H9 (cell line): ENCODE results near the gene RGPD4. TPM values are rescaled to one million over a fixed set of nuclear protein-coding genes. Genes with fewer than 3 reads are reported as not detected.

Source experiments
- DNase-seq: peaks from one replicate; pipeline ENCODE4 v3.0.0-alpha.2; 2017
- H2AFZ ChIP-seq: one replicate; pipeline ENCODE4 v1.6.1; 2013; ENCODE audit warnings: mild to moderate bottlenecking, low read length, control low read depth, moderate library complexity
- H2AK5ac ChIP-seq: 2 replicates; pipeline ENCODE4 v1.6.1; 2013; ENCODE audit warnings: low read length, control low read depth, mixed read lengths; ENCODE audit not compliant: insufficient read length
- H2BK120ac ChIP-seq: one replicate; pipeline ENCODE4 v1.6.1; 2013; ENCODE audit warnings: low read depth, mild to moderate bottlenecking, low read length, control low read depth, inconsistent platforms; ENCODE audit not compliant: poor library complexity, severe bottlenecking
- H2BK12ac ChIP-seq: 2 replicates; pipeline ENCODE4 v1.6.1; 2013; ENCODE audit warnings: low read length, control low read depth, mixed read lengths, low read depth; ENCODE audit not compliant: insufficient read length
- H2BK15ac ChIP-seq: 2 replicates; pipeline ENCODE4 v1.6.1; 2013; ENCODE audit warnings: low read depth, low read length, control low read depth
- H2BK20ac ChIP-seq: one replicate; pipeline ENCODE4 v1.6.1; 2013; ENCODE audit warnings: low read depth, mild to moderate bottlenecking, low read length, control low read depth, inconsistent platforms; ENCODE audit not compliant: poor library complexity, severe bottlenecking
- H2BK5ac ChIP-seq: 2 replicates; pipeline ENCODE4 v1.6.1; 2013; ENCODE audit warnings: low read length, control low read depth, mixed read lengths; ENCODE audit not compliant: insufficient read length
- H3K14ac ChIP-seq: 2 replicates; pipeline ENCODE4 v1.6.1; 2013; ENCODE audit warnings: low read length, control low read depth; ENCODE audit not compliant: insufficient read depth
- H3K18ac ChIP-seq: 2 replicates; pipeline ENCODE4 v1.6.1; 2013; ENCODE audit warnings: low read depth, mild to moderate bottlenecking, mixed read lengths, low read length, control low read depth; ENCODE audit not compliant: insufficient read length
- H3K23ac ChIP-seq: 2 replicates; pipeline ENCODE4 v1.6.1; 2013; ENCODE audit warnings: low read length, control low read depth, mixed read lengths, low read depth; ENCODE audit not compliant: insufficient read length
- H3K23me2 ChIP-seq: 2 replicates; pipeline ENCODE4 v1.6.1; 2013; ENCODE audit warnings: low read depth, mild to moderate bottlenecking, mixed read lengths, low read length, control low read depth; ENCODE audit not compliant: insufficient read length, poor library complexity, severe bottlenecking
- H3K27ac ChIP-seq: 2 replicates; pipeline ENCODE4 v1.5.1; 2013; ENCODE audit warnings: low read length, control low read depth, mixed read lengths, low read depth; ENCODE audit not compliant: insufficient read length
- H3K27me3 ChIP-seq: 2 replicates; pipeline ENCODE4 v1.6.1; 2013; ENCODE audit warnings: low read length, control low read depth, inconsistent platforms; ENCODE audit not compliant: insufficient read depth
- H3K4ac ChIP-seq: 2 replicates; pipeline ENCODE4 v1.6.1; 2013; ENCODE audit warnings: low read depth, mild to moderate bottlenecking, control low read depth, inconsistent platforms, low read length, moderate library complexity
- H3K4me1 ChIP-seq: 2 replicates; pipeline ENCODE4 v1.6.1; 2013; ENCODE audit warnings: low read length, control low read depth, inconsistent platforms; ENCODE audit not compliant: insufficient read depth
- H3K4me2 ChIP-seq: 2 replicates; pipeline ENCODE4 v1.6.1; 2013; ENCODE audit warnings: low read length, control low read depth, mixed read lengths; ENCODE audit not compliant: insufficient read length, insufficient read depth
- H3K56ac ChIP-seq: 2 replicates; pipeline ENCODE4 v1.6.1; 2013; ENCODE audit warnings: low read depth, mild to moderate bottlenecking, mixed read lengths, low read length, control low read depth; ENCODE audit not compliant: insufficient read length
- H3K79me1 ChIP-seq: 2 replicates; pipeline ENCODE4 v1.6.1; 2013; ENCODE audit warnings: low read depth, mild to moderate bottlenecking, moderate library complexity, low read length, control low read depth, inconsistent platforms; ENCODE audit not compliant: insufficient read depth, poor library complexity, severe bottlenecking
- H3K79me2 ChIP-seq: 2 replicates; pipeline ENCODE4 v1.6.1; 2013; ENCODE audit warnings: low read length, control low read depth, inconsistent platforms; ENCODE audit not compliant: insufficient read depth
- H3K9ac ChIP-seq: 2 replicates; pipeline ENCODE4 v1.6.1; 2013; ENCODE audit warnings: low read length, control low read depth, mixed read lengths; ENCODE audit not compliant: insufficient read length; ENCODE audit errors: extremely low read depth
- H3K9me3 ChIP-seq: one replicate; pipeline ENCODE4 v1.6.1; 2013; ENCODE audit warnings: low read depth, low read length, inconsistent platforms; ENCODE audit not compliant: control insufficient read depth
- H3T11ph ChIP-seq: one replicate; pipeline ENCODE4 v1.6.1; 2013; ENCODE audit warnings: mild to moderate bottlenecking, low read length, control low read depth, inconsistent platforms
- H4K20me1 ChIP-seq: one replicate; pipeline ENCODE4 v1.6.1; 2013; ENCODE audit not compliant: control insufficient read depth, insufficient read length, insufficient read depth
- H4K5ac ChIP-seq: 2 replicates; pipeline ENCODE4 v1.6.1; 2013; ENCODE audit warnings: low read depth, mild to moderate bottlenecking, mixed read lengths, low read length, control low read depth; ENCODE audit not compliant: insufficient read length
- H4K8ac ChIP-seq: replicated peaks from 2 replicates; pipeline ENCODE4 v1.6.1; 2013; ENCODE audit warnings: low read length, control low read depth, mixed read lengths, low read depth; ENCODE audit not compliant: insufficient read length
- H4K91ac ChIP-seq: 2 replicates; pipeline ENCODE4 v1.6.1; 2013; ENCODE audit warnings: low read depth, mild to moderate bottlenecking, moderate library complexity, mixed read lengths, low read length, control low read depth; ENCODE audit not compliant: insufficient read length
- H3K27ac Mint-ChIP-seq, 3 experiments: 2 replicates in 2 of 3; 3 replicates in 1 of 3; pipeline ENCODE4 v1.8.0; 2020 to 2021; ENCODE audit warnings: mixed read lengths in 3 of 3, mild to moderate bottlenecking in 1 of 3, moderate library complexity in 1 of 3
- H3K27me3 Mint-ChIP-seq: 2 replicates; pipeline ENCODE4 v1.8.0; 2021; ENCODE audit warnings: low read depth, mild to moderate bottlenecking, moderate library complexity, mixed read lengths
- H3K36me3 Mint-ChIP-seq, 3 experiments: 2 replicates in 2 of 3; 3 replicates in 1 of 3; pipeline ENCODE4 v1.8.0; 2020 to 2021; ENCODE audit warnings: low read depth in 3 of 3, mixed read lengths in 3 of 3; ENCODE audit not compliant: insufficient read depth in 1 of 3
- H3K4me1 Mint-ChIP-seq, 2 experiments: 2 replicates each; pipeline ENCODE4 v1.8.0; 2020; ENCODE audit warnings: mixed read lengths in 2 of 2
- H3K4me3 Mint-ChIP-seq, 2 experiments: 2 replicates in 1 of 2; 3 replicates in 1 of 2; pipeline ENCODE4 v1.8.0; 2020 to 2021; ENCODE audit warnings: mild to moderate bottlenecking in 2 of 2, mixed read lengths in 2 of 2, moderate library complexity in 1 of 2
- H3K9me3 Mint-ChIP-seq, 2 experiments: 2 replicates in 1 of 2; 3 replicates in 1 of 2; pipeline ENCODE4 v1.8.0; 2020; ENCODE audit warnings: mild to moderate bottlenecking in 2 of 2, mixed read lengths in 2 of 2, moderate library complexity in 1 of 2
- CTCF ChIP-seq: fragments of 200-600 bp; sonication (generic); conservative IDR thresholded peaks from 3 replicates; pipeline ENCODE4 v1.8.0; 2021; ENCODE audit warnings: antibody characterized with exemption, mild to moderate bottlenecking
- WGBS: extraction: QIAGEN DNeasy Blood & Tissue Kit; methylation state at CpG from one replicate; pipeline ENCODE4 v1.1.7; 2013; ENCODE audit warnings: missing lambda C conversion rate, low lambda C conversion rate, mixed read lengths; ENCODE audit not compliant: insufficient read length; ENCODE audit errors: extremely low coverage; 5-methylcytosine and 5-hydroxymethylcytosine counted together
- total RNA-seq: library from RNA; stranded (reverse); gene quantifications from 2 replicates; pipeline ENCODE4 v1.2.1, GENCODE V29; 2021

The RGPD4 gene
- total RNA-seq, 1 experiment from 2014 or later: 0.07 TPM

- H3K23ac ChIP-seq: no peak overlapping the region
- H3K23me2 ChIP-seq: no peaks in the 10 kb centered on the region
- H3K9ac ChIP-seq: no peak overlapping the region
- H2BK120ac ChIP-seq: no peak overlapping the region
- H2BK5ac ChIP-seq: no peak overlapping the region
- no peak overlapping the region for H3K56ac ChIP-seq
- H2AFZ ChIP-seq: no peak overlapping the region
- H3K27me3 ChIP-seq: no peaks in the 10 kb centered on the region
- Mint-ChIP-seq H3K27me3 (no peaks in the 10 kb centered on the region), H3K36me3 (no peaks in the 10 kb centered on the region), H3K27ac (no peak overlapping the region), H3K4me1 (peaks cover 4 to 6% of the 10 kb centered on the region in 2 experiments), H3K4me3 (no peak overlapping the region), H3K9me3 (no peaks in the 10 kb centered on the region)
- H2AK5ac ChIP-seq: no peak overlapping the region
- no peak overlapping the region for H3K18ac ChIP-seq
- H3T11ph ChIP-seq: no peak overlapping the region
- H2BK12ac ChIP-seq: no peak overlapping the region
- no peaks in the 10 kb centered on the region for H4K20me1 ChIP-seq
- H3K9me3 ChIP-seq: no peaks in the 10 kb centered on the region
- no peaks in the 10 kb centered on the region for H3K79me2 ChIP-seq
- no peak overlapping the region for H4K8ac ChIP-seq
- no peak overlapping the region for H2BK15ac ChIP-seq
- H4K5ac ChIP-seq: no peak overlapping the region
- H3K14ac ChIP-seq: no peak overlapping the region
- H2BK20ac ChIP-seq: no peak overlapping the region
- no peak overlapping the region for H3K27ac ChIP-seq
- no CpG with 5 or more reads among the region's 2 CpGs for WGBS
- no peak overlapping the region for H3K4ac ChIP-seq
- DNase-seq: no peak
- no peak overlapping the region for H4K91ac ChIP-seq
- TF ChIP-seq CTCF: no peak
- H3K79me1 ChIP-seq: no peaks in the 10 kb centered on the region
- H3K4me1 ChIP-seq: no peaks in the 10 kb centered on the region
- H3K4me2 ChIP-seq: no peak overlapping the region
These were observed 105.8 kb downstream of the RGPD4 start for GRCh38 chr2:107932488-107932887.
